GM19468 (cell line): ENCODE results near the gene SPATA19.

Source experiments
- ATAC-seq: cut with Tn5 transposase; IDR thresholded peaks from one replicate; pipeline ENCODE4 v1.9.1; 2021; ENCODE audit warnings: mild to moderate bottlenecking, moderate library complexity, moderate number of reproducible peaks; ENCODE audit not compliant: unreplicated experiment; ENCODE audit errors: extremely low read depth

Gene SPATA19

DNA sequence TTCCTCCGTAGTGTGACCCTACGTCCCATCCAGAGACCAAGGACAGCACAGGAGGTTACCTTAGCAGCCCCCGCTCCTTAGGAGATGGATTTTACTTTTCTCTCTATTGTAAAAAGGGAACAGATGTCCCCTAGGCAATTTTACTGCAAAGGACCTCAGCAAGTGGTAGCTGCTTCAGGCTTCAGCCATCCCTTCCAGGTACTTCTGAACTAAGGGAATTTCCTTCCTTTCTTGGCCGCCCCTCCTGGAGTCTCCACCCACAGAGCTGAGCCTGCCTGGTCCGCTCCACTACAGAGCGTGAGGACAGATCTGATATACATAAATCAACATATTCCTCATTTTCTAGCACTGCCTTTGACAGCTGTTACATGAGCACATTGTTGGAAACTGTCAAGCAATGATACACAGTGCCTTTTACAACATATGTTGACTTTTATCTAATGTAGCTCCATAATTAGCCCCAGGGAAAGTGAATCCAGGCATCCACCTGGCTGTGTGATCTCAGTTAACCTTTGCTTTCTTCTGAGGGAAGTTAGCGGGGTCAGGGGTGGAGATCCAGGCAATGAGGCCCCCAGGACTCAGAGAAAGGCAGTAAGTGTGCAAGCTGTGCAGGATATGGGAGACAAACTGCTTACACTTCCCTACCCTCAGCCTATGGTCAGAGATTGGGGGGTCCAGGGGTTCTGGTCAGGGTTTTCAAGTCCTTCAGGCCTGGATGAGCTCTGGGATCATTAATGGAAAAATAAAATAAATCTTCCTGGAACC lies 51.9 kb downstream of the SPATA19 start:
- ATAC-seq, result no peak

DNA sequence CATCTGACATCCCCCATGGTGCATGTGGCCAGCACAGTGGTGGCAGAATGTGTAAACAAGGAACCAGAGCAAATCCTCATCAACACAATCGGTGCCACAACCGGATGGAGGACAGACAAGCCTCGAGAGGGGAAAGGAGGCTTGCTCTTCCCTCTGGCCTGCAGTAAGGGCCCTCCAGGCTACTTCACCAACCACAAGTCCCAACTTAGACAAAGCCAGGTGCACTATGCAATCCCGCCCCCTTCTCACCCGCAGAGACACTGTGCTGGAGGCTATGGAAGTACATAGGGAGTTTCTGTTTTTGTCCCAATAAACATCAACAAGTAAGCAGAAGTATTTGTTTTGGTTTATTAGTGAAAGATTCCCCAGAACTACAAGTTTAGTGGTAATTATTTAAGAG lies 54.3 kb downstream of the SPATA19 start:
- ATAC-seq, result no peak
